HG03066 (cell line): ENCODE data around the gene SLC5A6.
"Not testable (repeated sequence)": the region's sequence is repeated elsewhere in the genome, so short reads cannot be mapped to it uniquely, and the experiment has no call there.

Source experiments
- ATAC-seq: cut with Tn5 transposase; IDR thresholded peaks from one replicate; pipeline ENCODE4 v1.9.1; 2021; ENCODE audit warnings: low read depth; ENCODE audit not compliant: unreplicated experiment

Gene SLC5A6

DNA sequence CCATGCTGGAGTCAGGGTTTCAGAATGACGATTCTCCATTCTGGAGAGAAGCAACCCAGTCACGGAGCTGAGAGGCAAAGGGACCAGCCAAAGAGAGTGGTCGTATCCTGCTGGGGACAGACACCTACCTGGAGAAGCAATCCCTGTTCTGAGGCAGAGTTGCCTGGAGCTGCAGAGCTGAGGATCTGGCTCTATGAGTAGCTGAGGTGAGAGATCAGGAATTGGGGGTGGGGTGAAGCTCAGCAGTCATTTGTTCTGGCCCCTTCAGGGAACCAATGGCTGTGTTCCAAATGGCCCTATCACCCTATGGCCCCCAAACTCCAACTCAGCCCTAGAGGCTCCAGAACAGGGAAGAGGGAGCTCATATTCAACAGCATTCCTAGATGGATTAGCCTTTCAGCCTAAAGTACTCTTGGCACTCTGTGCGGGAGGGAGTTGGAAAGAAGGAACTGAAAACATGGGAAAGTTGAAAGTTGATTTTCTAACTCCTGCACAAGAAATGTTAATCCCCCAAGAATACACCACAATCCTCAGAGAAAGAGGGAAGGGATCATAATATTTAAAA, 3.5 kb downstream of the SLC5A6 start:
- ATAC-seq, result no peak

DNA sequence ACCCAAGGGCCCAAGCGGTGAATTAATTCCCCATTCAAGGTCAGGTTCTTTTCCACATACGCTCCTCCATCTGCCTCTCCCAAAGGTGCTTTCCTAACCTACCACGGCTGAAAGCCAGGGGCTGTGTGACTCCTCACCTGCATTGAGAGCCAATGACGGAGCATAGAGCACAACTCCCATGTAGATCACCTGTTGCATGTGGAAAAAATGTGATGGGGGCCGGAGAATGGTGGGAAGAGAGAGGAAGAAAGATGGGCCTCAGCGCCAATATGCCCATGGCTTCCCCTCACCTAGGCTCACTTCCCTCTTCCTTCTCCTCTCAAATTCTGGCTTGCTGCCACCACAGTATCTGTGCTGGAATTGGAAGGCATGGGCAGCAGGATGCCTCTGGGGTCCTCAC, 5.7 kb downstream of the SLC5A6 start:
- no peak for ATAC-seq

DNA sequence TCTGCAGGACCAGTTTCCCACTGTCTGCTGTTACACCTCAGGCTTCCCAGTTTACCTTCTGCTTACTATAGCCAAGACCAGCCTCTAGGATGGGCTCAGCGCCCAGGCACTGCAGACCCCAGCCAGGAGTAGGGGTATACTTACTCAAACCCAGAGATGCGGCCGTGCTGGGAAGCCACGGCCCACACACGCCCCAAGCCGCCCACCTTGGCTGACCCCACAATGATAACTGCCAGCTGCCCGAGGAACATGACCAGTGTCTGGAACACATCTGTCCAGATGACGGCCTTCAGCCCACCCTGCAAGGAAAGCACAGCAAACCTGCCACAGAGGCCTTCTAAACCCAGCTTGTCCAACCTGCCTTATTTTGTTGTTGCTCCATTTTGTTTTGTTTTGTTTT, 6.9 kb downstream of the SLC5A6 start:
- ATAC-seq, result no peak

DNA sequence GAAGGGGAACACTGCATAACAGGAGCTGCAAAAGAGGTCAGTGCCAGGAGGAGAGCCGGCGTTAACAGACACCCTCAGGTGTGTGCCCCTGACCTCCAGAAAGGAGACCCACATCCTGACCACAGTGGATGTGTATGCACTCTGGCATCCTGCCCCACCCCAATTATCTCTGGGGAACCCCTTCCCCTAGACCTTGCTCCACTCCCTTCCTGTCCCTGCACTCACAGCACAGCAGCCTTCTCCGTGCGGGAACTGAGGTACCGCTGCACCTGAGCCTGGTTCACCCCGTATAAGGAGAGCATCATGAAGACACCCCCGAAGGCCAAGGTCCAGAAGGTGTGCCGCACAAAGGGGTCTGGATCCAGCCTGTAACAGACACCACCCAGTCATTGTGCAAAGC, 7.5 kb downstream of the SLC5A6 start:
- no peak for ATAC-seq

DNA sequence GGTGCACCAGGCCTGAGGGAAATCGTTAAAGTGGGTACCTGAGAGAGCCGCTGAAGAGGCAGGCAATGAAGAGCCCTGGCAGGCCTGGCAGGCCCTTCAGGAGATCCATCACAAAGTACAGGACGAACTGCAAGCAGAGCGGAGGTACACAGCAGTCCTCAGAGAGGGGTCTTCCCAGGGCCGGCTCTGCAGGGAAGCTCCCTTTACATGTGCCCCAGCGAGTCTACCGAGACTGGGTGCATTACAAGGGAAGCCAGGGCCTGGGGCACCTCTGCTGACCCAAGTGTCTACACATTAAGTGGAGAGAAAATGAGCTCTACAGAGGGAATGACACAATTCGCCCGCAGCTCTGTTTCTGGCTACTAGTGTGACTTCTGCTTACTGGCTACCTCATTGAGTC, 8.3 kb downstream of the SLC5A6 start:
- ATAC-seq, result no peak

DNA sequence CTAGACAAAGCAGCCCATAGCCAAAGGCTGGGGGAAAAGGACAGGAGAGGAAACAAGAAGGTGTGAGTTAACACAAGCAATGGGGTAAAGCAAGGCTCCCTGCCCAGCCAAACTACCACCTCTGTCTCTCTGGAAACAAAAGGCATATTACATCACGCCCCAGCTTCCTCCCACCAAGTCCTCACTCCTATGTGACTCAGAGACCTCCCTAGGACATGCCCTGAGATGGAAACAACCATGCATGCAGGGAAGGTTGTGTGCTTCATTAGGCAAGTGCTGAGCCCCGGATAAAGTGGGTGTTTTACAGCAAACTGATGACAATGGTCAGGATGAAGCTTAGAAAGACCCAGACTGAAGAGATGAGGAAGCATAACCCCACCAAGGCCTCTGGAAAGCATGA, 9.2 kb downstream of the SLC5A6 start:
- no peak for ATAC-seq

DNA sequence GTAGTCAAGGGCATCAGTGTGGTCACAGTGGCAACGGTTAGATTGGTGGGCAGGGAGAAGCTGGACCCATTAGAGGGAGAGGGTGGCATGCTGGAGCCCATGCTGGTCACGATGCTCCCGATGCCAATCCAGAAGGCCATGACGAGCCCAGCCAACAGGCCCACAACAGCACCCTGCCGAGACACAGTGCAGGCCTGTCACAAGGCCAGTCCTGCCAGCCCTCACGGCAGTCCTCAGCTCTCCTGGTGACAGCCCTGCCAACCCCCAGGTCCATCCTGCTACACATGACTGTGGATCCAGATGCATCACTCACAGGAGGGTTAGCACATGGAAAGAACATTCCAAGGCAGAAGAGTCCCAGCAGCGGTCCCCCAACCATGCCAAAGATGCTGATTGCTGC, 10.4 kb downstream of the SLC5A6 start:
- ATAC-seq, result no peak

DNA sequence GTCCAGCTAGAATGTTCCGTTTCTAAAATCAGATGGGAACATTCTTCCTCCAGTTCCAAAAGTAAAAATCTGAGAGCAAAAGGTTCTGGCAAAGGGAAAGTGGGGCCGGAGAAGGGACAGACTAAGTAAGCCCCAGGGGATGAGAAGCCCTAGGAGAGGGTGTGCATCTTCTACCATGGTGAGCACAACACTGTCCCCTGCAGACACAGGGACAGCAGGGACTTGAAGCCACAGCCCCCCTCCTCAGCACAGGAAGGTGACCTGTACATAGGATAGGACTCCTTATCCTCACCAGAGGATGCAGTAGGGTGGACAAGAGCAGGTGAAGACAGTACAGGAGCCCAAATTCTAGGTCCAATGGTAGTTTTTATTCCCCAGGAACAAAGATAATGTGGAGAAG, 12.8 kb downstream of the SLC5A6 start:
- ATAC-seq, result no peak

DNA sequence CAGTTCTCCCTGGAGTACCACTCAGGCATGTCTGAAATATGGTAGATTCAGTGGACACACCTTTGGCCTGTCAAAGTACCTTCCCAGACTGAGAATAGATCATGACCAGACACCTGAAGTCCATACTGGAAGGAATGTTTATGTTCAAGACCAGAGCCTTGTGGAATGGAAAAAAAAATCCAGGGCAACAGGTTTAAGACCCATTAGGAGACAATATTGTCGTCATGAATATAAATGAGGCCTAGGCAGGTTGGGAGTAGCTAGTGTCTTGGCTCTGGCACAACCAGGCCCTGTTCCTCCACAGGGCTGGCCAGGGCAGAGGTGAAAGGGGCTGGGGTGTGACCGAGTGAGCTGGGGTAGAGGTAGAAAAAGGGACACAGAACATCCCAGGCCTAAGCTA, 13.4 kb downstream of the SLC5A6 start:
- no peak for ATAC-seq

DNA sequence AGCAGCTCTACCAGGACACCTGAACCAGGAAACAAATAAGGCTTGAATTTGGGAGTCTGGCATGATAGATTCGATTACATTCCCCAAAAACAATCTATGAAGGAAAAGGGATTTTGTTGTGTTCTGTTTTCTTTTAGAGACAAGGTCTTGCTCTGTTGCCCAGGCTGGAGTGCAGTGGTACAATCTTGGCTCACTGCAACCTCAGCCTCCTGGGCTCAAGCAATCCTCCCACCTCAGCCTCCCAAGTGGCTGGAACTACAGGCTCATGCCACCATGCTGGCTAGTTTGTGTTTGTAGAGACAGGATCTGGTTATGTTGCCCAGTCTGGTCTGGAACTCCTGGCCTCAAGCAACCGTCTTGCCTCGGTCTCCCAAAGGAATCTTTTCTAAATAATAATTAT, 14.0 kb downstream of the SLC5A6 start:
- not testable (repeated sequence) for ATAC-seq

DNA sequence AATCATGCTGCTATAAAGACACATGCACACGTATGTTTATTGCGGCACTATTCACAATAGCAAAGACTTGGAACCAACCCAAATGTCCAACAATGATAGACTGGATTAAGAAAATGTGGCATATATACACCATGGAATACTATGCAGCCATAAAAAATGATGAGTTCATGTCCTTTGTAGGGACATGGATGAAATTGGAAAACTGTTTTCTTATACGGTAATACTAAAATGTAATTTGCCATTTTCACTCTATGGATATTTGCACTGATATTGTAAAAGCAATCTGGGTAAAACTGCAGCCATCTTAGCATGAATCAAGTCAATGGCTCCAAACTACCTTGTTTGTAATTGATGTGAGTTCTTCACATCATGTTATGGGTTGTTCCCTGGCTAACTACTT, 16.3 kb downstream of the SLC5A6 start:
- ATAC-seq, result not testable (repeated sequence)

DNA sequence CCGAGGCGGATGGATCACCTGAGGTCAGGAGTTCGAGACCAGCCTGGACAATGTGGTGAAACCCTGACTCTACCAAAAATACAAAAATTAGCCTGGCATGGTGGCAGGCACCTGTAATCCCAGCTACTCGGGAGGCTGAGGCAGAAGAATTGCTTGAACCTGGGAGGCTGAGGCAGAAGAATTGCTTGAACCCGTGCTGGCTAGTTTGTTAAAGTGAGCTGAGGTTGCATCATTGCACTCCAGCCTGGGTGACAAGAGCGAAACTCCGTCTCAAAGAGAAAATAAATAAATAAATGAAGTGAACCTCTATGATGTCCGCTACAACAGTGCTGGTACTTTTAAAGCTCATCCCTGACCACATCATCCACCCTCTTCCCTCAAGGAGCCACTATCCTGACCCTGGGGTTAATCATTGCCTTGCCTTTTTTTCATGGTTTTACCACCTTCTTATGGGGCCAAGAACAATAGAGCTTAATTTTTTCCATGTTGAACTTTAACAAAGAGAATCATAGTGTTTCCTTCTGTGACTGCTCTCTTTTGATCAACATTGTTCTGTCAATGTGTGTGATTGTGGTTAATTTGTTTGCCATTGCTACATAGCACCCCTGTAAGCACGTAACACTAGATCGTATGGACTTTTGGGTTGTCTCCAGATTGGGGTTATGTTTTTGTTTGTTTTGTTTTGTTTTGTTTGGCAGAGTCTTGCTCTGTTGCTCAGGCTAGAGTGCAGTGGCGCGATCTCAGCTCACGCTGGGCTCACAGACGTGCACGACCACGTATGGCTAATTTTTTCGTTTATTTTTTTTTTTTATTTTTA, 17.3 kb downstream of the SLC5A6 start:
- ATAC-seq, result no peak

DNA sequence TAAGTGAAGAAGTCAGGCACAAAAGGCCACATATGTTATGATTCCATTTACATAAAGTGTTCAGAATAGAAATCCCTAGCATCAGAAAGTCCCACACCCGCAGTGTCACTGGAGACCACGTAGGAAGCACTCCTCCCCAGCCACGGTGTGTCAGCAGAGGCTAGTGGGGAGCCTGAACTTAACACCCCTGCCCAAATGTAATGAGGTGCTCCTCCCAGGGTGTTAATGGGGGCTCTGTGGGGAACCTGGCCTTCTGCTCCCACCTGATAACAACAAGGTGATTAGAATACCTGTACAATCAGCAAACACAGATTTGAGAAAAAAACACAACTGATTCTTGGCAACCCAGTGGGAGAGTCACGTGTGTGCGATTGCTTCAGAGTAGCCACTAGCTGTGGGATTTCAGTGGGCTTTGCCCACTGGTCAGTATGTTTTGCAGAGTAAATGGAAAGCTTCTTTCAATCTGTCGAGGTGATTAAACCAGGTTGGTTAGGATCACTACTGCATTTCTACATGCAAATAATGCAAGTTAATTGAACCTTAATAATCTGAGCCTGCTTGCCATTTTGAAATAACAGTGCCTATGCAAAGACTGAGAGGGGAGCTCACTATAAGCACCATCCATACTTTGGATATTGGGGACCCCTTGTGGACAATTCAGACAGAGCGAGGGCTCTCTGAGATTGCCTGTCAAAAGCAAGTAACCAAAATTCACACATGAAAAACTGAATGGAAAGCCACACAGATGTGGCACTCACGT, 20.8 kb downstream of the SLC5A6 start:
- ATAC-seq, result no peak

DNA sequence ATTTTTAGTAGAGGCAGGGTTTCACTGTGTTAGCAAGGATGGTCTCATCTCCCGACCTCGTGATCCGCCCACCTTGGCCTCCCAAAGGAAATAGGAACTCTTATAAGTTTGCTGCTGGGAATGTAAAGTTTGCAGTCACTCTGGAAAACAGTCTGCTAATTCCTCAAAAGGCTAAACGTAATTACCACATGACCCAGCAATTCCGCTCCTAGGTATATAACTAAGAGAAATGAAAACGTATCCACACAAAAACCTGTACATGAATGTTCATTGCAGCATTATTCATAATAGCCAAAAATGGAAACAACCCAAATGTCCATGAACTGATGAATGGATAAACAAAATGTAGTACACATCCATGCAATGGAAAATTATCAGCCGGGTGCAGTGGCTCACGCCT, 22.1 kb downstream of the SLC5A6 start:
- ATAC-seq, result no peak

DNA sequence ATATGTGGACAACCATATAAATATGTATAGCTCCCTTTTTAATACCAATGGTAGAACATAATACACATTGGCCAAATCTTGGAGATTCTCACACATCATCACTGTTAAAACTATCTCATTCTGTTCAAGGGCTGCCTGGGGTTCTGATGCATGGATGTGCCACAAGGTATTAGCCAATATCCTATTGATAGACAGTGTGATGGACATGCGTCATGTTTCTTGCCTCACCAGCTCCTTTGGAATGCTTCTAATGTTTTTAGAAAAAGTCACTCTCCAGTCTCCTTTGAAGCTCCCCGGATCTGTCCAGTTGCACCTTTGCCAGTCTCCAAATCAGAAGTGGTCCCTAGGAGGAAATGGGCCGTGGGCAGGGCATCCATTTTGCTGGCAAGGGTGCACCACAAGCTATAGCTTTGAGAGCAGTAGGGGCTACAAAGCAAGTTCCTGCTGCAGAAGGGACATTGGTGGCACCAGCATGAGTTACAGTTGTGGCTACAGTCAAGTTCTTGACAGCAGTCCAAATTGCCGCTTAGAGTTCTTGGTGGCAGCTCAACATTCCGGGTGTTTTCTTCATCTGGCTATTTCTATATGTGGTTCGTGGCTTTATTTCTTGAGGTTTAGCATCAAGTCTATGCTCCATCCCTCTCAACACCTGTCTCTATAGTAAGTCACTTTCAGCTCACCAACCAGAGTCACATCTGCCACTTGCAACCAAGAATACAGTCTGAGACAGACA, 25.3 kb downstream of the SLC5A6 start:
- no peak for ATAC-seq

DNA sequence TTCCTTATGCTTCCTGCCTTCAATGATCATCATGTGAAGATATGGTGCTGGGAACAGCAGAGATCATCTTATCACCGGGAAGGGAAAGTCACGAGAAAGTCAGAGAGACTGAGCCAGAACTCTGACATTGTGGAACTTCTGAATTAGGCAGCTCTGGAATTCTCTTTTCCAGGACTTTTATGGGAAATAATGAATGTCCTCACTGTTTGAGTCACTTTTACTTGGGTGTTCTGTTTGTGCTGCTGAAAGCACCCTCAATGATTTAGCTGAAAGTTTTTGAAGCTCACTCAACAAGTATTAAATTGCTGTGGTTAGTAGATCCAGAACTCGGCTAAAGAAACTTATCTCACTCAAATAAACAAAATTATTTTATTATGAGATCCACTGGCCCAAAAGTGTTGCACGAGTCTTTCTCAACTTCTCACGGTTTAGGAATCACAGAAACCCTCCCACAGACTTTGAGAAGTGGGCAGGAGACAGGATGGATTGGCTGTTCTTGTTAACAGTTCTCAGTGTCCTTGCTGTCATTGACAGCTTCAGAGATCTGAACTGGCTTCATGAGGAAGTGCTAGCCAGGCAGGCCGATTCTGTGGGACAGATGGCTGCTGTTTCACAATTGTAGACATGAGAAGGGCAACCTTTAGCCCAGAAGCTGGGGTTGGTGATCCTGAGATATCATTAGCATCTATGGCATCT, 26.6 kb downstream of the SLC5A6 start:
- no peak for ATAC-seq

DNA sequence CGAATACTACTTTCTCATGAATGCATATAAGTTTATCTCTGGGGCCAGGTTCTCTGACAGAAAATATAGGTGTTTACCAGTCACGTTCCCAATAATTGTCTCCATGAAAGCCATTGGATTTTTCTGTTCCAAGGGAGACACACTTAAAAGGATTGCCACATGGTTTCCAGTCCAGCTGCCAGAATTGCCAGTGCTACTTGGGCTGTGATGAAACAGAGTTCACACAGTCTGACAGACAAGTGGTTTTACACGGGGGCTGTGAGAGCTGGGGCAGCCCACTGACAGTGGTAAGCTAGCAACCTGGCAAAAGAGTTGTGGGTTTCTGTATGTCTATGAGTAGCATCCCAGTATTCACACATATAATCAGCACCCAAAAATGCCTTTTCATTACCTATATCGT, 28.0 kb downstream of the SLC5A6 start:
- ATAC-seq, result no peak

DNA sequence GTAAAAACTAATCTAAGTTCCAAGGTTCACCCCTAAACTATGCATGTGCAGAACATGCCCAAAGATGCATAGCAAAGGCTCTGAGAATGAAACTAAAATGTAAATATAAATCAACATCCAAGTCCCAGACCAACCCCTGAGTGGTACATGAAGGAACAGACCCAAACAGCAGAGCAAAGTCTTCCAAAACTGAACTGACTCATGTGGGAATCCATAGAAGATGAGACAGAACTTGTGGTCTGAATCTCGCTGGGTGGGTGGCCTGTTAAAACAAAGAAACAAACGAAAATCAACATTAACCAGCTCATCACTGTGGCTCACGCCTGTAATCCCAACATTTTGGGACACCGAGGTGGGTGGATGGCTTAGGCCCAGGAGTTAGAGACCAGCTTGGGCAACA, 29.7 kb downstream of the SLC5A6 start:
- ATAC-seq, result no peak

DNA sequence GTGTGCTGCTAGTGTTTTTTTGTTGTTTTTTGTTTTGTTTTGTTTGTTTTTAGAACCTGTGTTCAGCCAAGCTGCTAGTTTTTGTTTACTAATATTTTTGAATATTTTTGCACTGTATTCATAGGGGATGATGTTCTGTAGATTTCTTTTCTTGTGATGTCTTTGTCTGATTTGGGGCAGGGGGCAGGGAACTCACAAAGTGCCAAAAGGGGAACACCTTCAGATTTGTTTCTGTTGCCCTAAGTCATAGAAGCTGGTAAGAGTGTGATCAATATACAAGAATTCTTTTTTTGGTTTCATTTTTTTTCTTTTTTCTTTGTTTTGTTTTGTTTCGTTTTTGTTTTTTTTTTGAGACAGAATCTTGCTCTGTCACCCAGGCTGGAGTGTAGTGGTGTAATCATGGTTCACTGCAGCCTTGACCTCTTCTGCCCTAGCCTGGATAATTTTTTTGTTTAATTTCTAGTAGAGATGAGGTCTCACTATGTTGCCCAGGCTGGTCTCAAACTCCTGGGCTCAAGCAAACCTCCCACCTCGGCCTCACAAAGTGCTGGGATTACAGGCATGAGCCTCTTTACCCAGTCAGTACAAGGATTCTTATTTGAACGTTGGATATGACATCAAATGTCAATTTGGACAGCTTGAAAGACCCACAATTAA, 32.6 kb downstream of the SLC5A6 start:
- no peak for ATAC-seq

DNA sequence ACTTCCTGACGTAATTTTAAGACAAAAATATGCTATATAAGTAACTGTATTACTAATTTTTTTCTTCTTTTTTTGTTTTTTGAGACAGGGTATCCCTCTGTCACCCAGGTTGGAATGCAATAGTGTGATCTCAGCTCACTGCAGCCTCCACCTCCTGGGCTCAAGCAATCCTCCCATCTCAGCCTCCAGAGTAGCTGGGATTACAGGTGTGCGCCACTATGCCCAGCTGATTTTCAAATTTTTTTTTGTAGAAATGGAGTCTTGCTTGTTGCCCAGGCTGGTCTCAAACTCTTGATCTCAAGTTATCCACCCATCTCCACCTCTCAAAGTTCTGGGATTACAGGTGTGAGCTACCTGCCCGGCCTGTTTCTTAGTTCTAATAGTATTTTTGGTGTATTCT, 33.6 kb downstream of the SLC5A6 start:
- ATAC-seq, result no peak
